HEK293 (cell line): ENCODE data around the gene KCNK7.

Experiments used
- CTCF ChIA-PET: fragments of 350-600 bp; formaldehyde crosslinking; extraction: SDS; loops from one replicate; lab custom pipeline; 2021; ENCODE audit warnings: antibody characterized with exemption; lab: Yijun Ruan, JAX
- POLR2A ChIA-PET: fragments of 300-600 bp; formaldehyde crosslinking; extraction: SDS; loops from one replicate; lab custom pipeline; 2020; ENCODE audit warnings: antibody characterized with exemption, inconsistent platforms; lab: Yijun Ruan, JAX
- H3K27ac ChIP-seq: fragments of 200-500 bp; sonication (Bioruptor generic); 2 replicates; pipeline ENCODE4 v1.5.1; 2014; ENCODE audit warnings: low read depth, low read length, control low read depth, inconsistent platforms; ENCODE audit errors: extremely low read depth
- H3K36me3 ChIP-seq, 2 experiments: fragments of 200-500 bp in 1 of 2; sonication (Bioruptor generic) in 1 of 2; 1 replicate in 1 of 2; 2 replicates in 1 of 2; pipeline ENCODE4 v1.5.1; 2014 to 2017; ENCODE audit warnings: inconsistent platforms in 2 of 2, low read length in 2 of 2; ENCODE audit not compliant: control insufficient read depth in 2 of 2, insufficient read depth in 1 of 2
- H3K4me1 ChIP-seq: fragments of 200-500 bp; sonication (Bioruptor generic); 2 replicates; pipeline ENCODE4 v1.5.1; 2014; ENCODE audit warnings: mild to moderate bottlenecking, low read length, inconsistent platforms; ENCODE audit not compliant: control insufficient read depth, insufficient read depth
- H3K4me3 ChIP-seq: 2 replicates; pipeline ENCODE4 v1.5.1; 2011; ENCODE audit warnings: low read depth, mild to moderate bottlenecking, control low read depth, low read length, moderate library complexity
- H3K9me3 ChIP-seq: fragments of 200-500 bp; sonication (Bioruptor generic); 2 replicates; pipeline ENCODE4 v1.5.1; 2014; ENCODE audit warnings: low read depth, low read length, inconsistent platforms; ENCODE audit not compliant: control insufficient read depth, insufficient read depth
- GLI2 ChIP-seq: fragments of 450-650 bp; formaldehyde crosslinking; IDR thresholded peaks from 2 replicates; pipeline ENCODE4; 2017; ENCODE audit warnings: missing biosample characterization, missing genetic modification characterization, low read depth, borderline replicate concordance
- GLI4 ChIP-seq: fragments of 450-650 bp; formaldehyde crosslinking; IDR thresholded peaks from 2 replicates; pipeline ENCODE4 v1.5.1; 2016; ENCODE audit warnings: missing biosample characterization, missing genetic modification characterization
- REPIN1 ChIP-seq: fragments of 450-650 bp; formaldehyde crosslinking; IDR thresholded peaks from 2 replicates; pipeline ENCODE4 v1.5.1; 2017; ENCODE audit warnings: missing biosample characterization, missing genetic modification characterization, low read depth
- SALL2 ChIP-seq: fragments of 450-650 bp; formaldehyde crosslinking; IDR thresholded peaks from 2 replicates; pipeline ENCODE4 v1.5.0; 2017; ENCODE audit warnings: missing biosample characterization, mild to moderate bottlenecking, missing genetic modification characterization, borderline replicate concordance
- SETDB1 ChIP-seq: IDR thresholded peaks from one replicate; pipeline ENCODE4 v1.6.1; 2017; ENCODE audit warnings: mild to moderate bottlenecking, low read length, moderate library complexity, mixed read lengths; ENCODE audit not compliant: insufficient read length
- ZFP69B ChIP-seq: fragments of 450-650 bp; formaldehyde crosslinking; IDR thresholded peaks from 2 replicates; pipeline ENCODE4 v1.5.1; 2016; ENCODE audit warnings: missing biosample characterization, missing genetic modification characterization
- ZNF155 ChIP-seq: fragments of 450-650 bp; formaldehyde crosslinking; IDR thresholded peaks from 2 replicates; pipeline ENCODE4 v1.5.1; 2016; ENCODE audit warnings: missing biosample characterization, missing genetic modification characterization
- ZNF174 ChIP-seq: fragments of 450-650 bp; formaldehyde crosslinking; IDR thresholded peaks from 2 replicates; pipeline ENCODE4 v1.5.0; 2017; ENCODE audit warnings: missing biosample characterization, mild to moderate bottlenecking, missing genetic modification characterization
- ZNF274 ChIP-seq, 2 experiments: fragments of 200-500 bp in 1 of 2; fragments of 450-650 bp in 1 of 2; sonication (Bioruptor generic) in 1 of 2; formaldehyde crosslinking in 1 of 2; IDR thresholded peaks; 2 replicates each; pipeline versions ENCODE4 v1.5.1 to v1.6.1; 2014 to 2016; ENCODE audit warnings: borderline replicate concordance in 1 of 2, inconsistent platforms in 1 of 2, low read length in 1 of 2, missing biosample characterization in 1 of 2, missing genetic modification characterization in 1 of 2
- ZNF350 ChIP-seq: fragments of 450-650 bp; formaldehyde crosslinking; IDR thresholded peaks from 2 replicates; pipeline ENCODE4 v1.5.0; 2017; ENCODE audit warnings: missing biosample characterization, mild to moderate bottlenecking, missing genetic modification characterization
- ZNF366 ChIP-seq: fragments of 450-650 bp; formaldehyde crosslinking; conservative IDR thresholded peaks from 2 replicates; pipeline ENCODE4 v1.5.1; 2016; ENCODE audit warnings: missing biosample characterization, missing genetic modification characterization
- ZNF433 ChIP-seq: fragments of 450-650 bp; formaldehyde crosslinking; IDR thresholded peaks from 2 replicates; pipeline ENCODE4 v1.5.1; 2016; ENCODE audit warnings: missing biosample characterization, missing genetic modification characterization, low read depth
- ZNF510 ChIP-seq: fragments of 450-650 bp; formaldehyde crosslinking; IDR thresholded peaks from 2 replicates; pipeline ENCODE4 v1.5.1; 2018; ENCODE audit warnings: mild to moderate bottlenecking, missing genetic modification characterization, missing biosample characterization; ENCODE audit not compliant: insufficient replicate concordance
- ZNF596 ChIP-seq: fragments of 450-650 bp; IDR thresholded peaks from 2 replicates; pipeline ENCODE4 v1.5.0; 2018; ENCODE audit warnings: missing biosample characterization, mild to moderate bottlenecking, missing genetic modification characterization, moderate library complexity
- ZNF610 ChIP-seq: fragments of 450-650 bp; formaldehyde crosslinking; IDR thresholded peaks from 2 replicates; pipeline ENCODE4 v1.5.1; 2016; ENCODE audit warnings: missing biosample characterization, missing genetic modification characterization, borderline replicate concordance
- ZNF670 ChIP-seq: fragments of 450-650 bp; formaldehyde crosslinking; IDR thresholded peaks from 2 replicates; pipeline ENCODE4 v1.5.1; 2016; ENCODE audit warnings: missing biosample characterization, missing genetic modification characterization, low read depth
- ZNF747 ChIP-seq: fragments of 450-650 bp; formaldehyde crosslinking; IDR thresholded peaks from 2 replicates; pipeline ENCODE4 v1.5.1; 2016; ENCODE audit warnings: missing biosample characterization, missing genetic modification characterization
- ZNF785 ChIP-seq: fragments of 450-650 bp; formaldehyde crosslinking; IDR thresholded peaks from 2 replicates; pipeline ENCODE4 v1.5.1; 2016; ENCODE audit warnings: missing biosample characterization, missing genetic modification characterization
- ZXDB ChIP-seq: fragments of 450-650 bp; formaldehyde crosslinking; IDR thresholded peaks from 2 replicates; pipeline ENCODE4 v1.5.1; 2016; ENCODE audit warnings: missing biosample characterization, missing genetic modification characterization
- TF ChIP-seq, protein P1 (sequence below): fragments of 450-650 bp; IDR thresholded peaks from 2 replicates; pipeline ENCODE4 v1.5.1; 2018; ENCODE audit warnings: missing biosample characterization, missing genetic modification characterization
- TF ChIP-seq, protein P2 (sequence below): fragments of 450-650 bp; formaldehyde crosslinking; IDR thresholded peaks from 2 replicates; pipeline ENCODE4 v1.5.1; 2016; ENCODE audit warnings: missing biosample characterization, missing genetic modification characterization, low read depth
- TF ChIP-seq, protein P3 (sequence below): fragments of 450-650 bp; formaldehyde crosslinking; IDR thresholded peaks from 2 replicates; pipeline ENCODE4 v1.5.1; 2016; ENCODE audit warnings: missing biosample characterization, missing genetic modification characterization
- TF ChIP-seq, protein P4 (sequence below): fragments of 450-650 bp; formaldehyde crosslinking; IDR thresholded peaks from 2 replicates; pipeline ENCODE4 v1.5.1; 2016; ENCODE audit warnings: missing biosample characterization, missing genetic modification characterization
- TF ChIP-seq, protein P5 (sequence below): sonication (generic); formaldehyde crosslinking; IDR thresholded peaks from 2 replicates; pipeline ENCODE4 v1.8.1; 2022; ENCODE audit warnings: mild to moderate bottlenecking, moderate library complexity, missing genetic modification reagents
- TF ChIP-seq, protein P6 (sequence below): fragments of 450-650 bp; formaldehyde crosslinking; IDR thresholded peaks from 2 replicates; pipeline ENCODE4 v1.5.1; 2016; ENCODE audit warnings: missing biosample characterization, missing genetic modification characterization

KCNK7 gene

DNA sequence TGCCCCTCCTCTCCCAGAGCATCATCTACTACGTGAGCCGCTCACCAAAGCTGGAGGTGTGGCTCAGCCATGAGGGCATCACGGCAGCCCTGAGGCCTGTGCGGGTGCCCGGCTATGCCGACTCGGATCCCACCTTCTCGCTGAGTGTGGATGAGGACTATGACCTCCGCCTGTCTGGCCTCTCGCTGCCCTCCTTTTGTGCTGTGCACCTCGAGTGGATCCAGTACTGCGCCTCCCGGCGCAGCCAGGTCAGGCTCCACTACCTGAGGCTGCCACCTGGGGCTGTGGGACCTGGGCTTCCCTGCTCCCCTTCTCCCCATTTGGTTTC lies 38.5 kb upstream of the KCNK7 start (continued):
- TF ChIP-seq ZNF785 (tag by site-specific recombination): no peak
- TF ChIP-seq ZFP69B (tag by site-specific recombination): no peak
- TF ChIP-seq, protein P1, sequence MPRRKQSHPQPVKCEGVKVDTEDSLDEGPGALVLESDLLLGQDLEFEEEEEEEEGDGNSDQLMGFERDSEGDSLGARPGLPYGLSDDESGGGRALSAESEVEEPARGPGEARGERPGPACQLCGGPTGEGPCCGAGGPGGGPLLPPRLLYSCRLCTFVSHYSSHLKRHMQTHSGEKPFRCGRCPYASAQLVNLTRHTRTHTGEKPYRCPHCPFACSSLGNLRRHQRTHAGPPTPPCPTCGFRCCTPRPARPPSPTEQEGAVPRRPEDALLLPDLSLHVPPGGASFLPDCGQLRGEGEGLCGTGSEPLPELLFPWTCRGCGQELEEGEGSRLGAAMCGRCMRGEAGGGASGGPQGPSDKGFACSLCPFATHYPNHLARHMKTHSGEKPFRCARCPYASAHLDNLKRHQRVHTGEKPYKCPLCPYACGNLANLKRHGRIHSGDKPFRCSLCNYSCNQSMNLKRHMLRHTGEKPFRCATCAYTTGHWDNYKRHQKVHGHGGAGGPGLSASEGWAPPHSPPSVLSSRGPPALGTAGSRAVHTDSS (tag by site-specific recombination): no peak
- no peak for TF ChIP-seq ZNF510 (tag by site-specific recombination)
- no peak for TF ChIP-seq GLI2
- TF ChIP-seq, all 188 proteins: peak for 0

DNA sequence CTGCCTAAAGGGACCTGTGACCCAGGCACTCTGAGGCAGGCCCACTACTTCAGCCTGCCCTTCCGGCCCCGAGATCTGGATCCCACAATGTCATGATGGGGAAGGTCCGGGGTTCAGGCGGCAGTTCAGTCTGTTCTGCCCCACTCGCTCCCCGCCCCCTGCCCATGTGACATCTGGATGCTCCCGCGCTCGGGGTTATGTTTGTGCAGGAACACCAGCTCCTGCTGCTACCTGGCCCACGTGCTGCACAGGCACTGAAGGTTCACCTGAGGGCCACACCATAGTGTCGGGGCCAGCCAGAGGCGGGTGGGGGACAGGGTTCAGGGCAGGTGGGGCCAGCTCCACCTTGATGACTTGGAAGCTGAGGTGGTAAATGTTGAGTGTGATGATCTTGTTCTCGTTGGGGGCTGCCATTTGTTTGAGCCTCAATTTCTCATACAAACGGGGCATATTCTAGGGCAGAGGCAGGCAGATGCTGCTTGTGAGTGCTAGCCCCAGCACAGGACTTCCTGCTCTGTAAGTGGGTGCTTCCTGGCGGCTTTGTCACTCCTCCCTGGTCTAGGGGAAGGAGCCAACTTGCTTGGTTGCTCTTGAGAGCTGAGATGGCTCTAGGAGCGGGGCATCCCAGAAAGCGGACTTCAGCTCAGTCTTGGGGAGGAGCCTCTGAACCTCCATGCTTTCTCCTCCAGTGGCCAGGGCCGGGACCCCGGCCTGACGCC lies 37.9 kb upstream of the KCNK7 start:
- no peak overlapping the region for H3K27ac ChIP-seq
- peaks cover 0 to 79% of the 10 kb centered on the region in 2 experiments; a peak in 1 of 3 replicates for H3K36me3 ChIP-seq
- H3K9me3 ChIP-seq: no peaks in the 10 kb centered on the region
- ChIA-PET CTCF (interaction anchor here (0.5 to 0.9 kb wide), 4 partner anchors 54 to 260 kb away, joined by 3 to 6 read pairs (median 3); no protein-coding TSS in a partner anchor), POLR2A (interaction anchor here (0.9 to 2.3 kb wide), 3 partner anchors 10 to 18 kb away, joined by 3 to 9 read pairs (median 5); partner anchors contain the start of gene PCNX3)
- no peak overlapping the region for H3K4me3 ChIP-seq
- TF ChIP-seq REPIN1 (no peak), ZNF596 (tag by site-specific recombination) (no peak), ZNF366 (tag by site-specific recombination) (no peak), ZNF670 (tag by site-specific recombination) (no peak), ZNF350 (no peak), GLI4 (tag by site-specific recombination) (no peak)
- TF ChIP-seq, protein P2, sequence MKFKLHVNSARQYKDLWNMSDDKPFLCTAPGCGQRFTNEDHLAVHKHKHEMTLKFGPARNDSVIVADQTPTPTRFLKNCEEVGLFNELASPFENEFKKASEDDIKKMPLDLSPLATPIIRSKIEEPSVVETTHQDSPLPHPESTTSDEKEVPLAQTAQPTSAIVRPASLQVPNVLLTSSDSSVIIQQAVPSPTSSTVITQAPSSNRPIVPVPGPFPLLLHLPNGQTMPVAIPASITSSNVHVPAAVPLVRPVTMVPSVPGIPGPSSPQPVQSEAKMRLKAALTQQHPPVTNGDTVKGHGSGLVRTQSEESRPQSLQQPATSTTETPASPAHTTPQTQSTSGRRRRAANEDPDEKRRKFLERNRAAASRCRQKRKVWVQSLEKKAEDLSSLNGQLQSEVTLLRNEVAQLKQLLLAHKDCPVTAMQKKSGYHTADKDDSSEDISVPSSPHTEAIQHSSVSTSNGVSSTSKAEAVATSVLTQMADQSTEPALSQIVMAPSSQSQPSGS (tag by site-specific recombination): no peak
- TF ChIP-seq, protein P3, sequence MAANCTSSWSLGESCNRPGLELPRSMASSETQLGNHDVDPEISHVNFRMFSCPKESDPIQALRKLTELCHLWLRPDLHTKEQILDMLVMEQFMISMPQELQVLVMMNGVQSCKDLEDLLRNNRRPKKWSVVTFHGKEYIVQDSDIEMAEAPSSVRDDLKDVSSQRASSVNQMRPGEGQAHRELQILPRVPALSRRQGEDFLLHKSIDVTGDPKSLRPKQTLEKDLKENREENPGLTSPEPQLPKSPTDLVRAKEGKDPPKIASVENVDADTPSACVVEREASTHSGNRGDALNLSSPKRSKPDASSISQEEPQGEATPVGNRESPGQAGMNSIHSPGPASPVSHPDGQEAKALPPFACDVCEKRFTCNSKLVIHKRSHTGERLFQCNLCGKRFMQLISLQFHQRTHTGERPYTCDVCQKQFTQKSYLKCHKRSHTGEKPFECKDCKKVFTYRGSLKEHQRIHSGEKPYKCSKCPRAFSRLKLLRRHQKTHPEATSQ: no peak
- no peaks in the 10 kb centered on the region for H3K4me1 ChIP-seq

DNA sequence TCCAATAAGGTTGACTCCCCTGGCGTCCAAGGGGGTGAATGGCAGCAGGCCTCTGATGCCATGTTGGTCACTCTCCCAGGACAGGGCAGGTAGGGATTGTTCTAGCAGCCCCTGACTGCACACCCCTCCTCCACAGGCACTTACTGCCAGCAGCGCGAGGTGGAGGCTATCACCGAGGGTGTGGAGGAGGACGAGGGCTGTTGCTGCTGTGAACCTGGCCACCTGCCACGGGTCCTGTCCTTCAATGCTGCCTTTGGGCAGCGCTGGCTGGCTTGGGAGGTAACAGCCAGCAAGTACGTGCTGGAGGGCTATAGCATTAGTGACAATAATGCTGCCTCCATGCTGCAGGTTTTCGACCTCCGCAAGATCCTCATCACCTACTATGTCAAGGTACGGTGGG lies 34.6 kb upstream of the KCNK7 start:
- Histone ChIP-seq H3K4me1 (no peaks in the 10 kb centered on the region), H3K9me3 (no peaks in the 10 kb centered on the region), H3K27ac (no peak overlapping the region), H3K36me3 (peaks cover 0 to 90% of the 10 kb centered on the region in 2 experiments; a peak in 1 of 3 replicates), H3K4me3 (no peak overlapping the region)
- ChIA-PET POLR2A (interaction anchor here (1.3 to 2.7 kb wide), 2 partner anchors 8 to 12 kb away, joined by 4 to 9 read pairs; partner anchors contain the start of gene SIPA1), CTCF (interaction anchor here (1.4 kb wide), 1 partner anchor 19 kb away, joined by 5 read pairs; no protein-coding TSS in a partner anchor)
- TF ChIP-seq ZNF747 (tag by site-specific recombination): no peak
- no peak for TF ChIP-seq ZNF433
- TF ChIP-seq ZNF610: no peak
- TF ChIP-seq, protein P4, sequence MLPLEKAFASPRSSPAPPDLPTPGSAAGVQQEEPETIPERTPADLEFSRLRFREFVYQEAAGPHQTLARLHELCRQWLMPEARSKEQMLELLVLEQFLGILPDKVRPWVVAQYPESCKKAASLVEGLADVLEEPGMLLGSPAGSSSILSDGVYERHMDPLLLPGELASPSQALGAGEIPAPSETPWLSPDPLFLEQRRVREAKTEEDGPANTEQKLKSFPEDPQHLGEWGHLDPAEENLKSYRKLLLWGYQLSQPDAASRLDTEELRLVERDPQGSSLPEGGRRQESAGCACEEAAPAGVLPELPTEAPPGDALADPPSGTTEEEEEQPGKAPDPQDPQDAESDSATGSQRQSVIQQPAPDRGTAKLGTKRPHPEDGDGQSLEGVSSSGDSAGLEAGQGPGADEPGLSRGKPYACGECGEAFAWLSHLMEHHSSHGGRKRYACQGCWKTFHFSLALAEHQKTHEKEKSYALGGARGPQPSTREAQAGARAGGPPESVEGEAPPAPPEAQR (tag by site-specific recombination): no peak
- TF ChIP-seq ZNF155 (tag by site-specific recombination): no peak
- no peak for TF ChIP-seq ZXDB (tag by site-specific recombination)
- TF ChIP-seq SETDB1: no peak
- TF ChIP-seq ZNF174: no peak
- TF ChIP-seq, protein P5, sequence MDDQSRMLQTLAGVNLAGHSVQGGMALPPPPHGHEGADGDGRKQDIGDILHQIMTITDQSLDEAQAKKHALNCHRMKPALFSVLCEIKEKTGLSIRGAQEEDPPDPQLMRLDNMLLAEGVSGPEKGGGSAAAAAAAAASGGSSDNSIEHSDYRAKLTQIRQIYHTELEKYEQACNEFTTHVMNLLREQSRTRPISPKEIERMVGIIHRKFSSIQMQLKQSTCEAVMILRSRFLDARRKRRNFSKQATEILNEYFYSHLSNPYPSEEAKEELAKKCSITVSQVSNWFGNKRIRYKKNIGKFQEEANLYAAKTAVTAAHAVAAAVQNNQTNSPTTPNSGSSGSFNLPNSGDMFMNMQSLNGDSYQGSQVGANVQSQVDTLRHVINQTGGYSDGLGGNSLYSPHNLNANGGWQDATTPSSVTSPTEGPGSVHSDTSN (CRISPR knock-in tag): no peak
- TF ChIP-seq ZNF274 (IDR thresholded peaks at IDR 0.05; ENCODE audit: low read length): no peak
- TF ChIP-seq ZNF274 (tag by site-specific recombination; IDR thresholded peaks at IDR 0.05; ENCODE audit: borderline replicate concordance): no peak
- TF ChIP-seq SALL2 (tag by site-specific recombination): no peak
- TF ChIP-seq, protein P6, sequence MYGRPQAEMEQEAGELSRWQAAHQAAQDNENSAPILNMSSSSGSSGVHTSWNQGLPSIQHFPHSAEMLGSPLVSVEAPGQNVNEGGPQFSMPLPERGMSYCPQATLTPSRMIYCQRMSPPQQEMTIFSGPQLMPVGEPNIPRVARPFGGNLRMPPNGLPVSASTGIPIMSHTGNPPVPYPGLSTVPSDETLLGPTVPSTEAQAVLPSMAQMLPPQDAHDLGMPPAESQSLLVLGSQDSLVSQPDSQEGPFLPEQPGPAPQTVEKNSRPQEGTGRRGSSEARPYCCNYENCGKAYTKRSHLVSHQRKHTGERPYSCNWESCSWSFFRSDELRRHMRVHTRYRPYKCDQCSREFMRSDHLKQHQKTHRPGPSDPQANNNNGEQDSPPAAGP (tag by site-specific recombination): no peak
